Gastroesophageal sphincter (tissue), 4 donors: ENCODE data around the gene ADGRB2. TPM values are rescaled to one million over a fixed set of nuclear protein-coding genes. Genes with fewer than 3 reads are reported as not detected.

Experiments
- ATAC-seq: fragments of 150-250 bp; one replicate; pipeline ENCODE4 v1.9.1; 2016; ENCODE audit warnings: mild to moderate bottlenecking, moderate library complexity
- H3K27ac ChIP-seq, 4 donors: fragments of 200-600 bp; sonication (generic) in 3 of 4; 1 replicate in 3 of 4; 2 replicates in 1 of 4; pipeline ENCODE4 v1.5.1; 2016 to 2019
- H3K27me3 ChIP-seq: fragments of 200-600 bp; sonication (generic); one replicate; pipeline ENCODE4 v1.5.1; 2019
- H3K36me3 ChIP-seq, 2 donors: fragments of 200-600 bp; sonication (generic); one replicate each; pipeline ENCODE4 v1.5.1; 2019; ENCODE audit warnings: control low read depth in 1 of 2
- H3K4me1 ChIP-seq, 3 donors: fragments of 200-600 bp; sonication (generic); 1 replicate in 2 of 3; 2 replicates in 1 of 3; pipeline ENCODE4 v1.5.1; 2016 to 2019; ENCODE audit warnings: control low read depth in 2 of 3
- H3K4me3 ChIP-seq, 2 donors: fragments of 200-600 bp; sonication (generic); one replicate each; pipeline ENCODE4 v1.5.1; 2019; ENCODE audit warnings: mild to moderate bottlenecking in 1 of 2, moderate library complexity in 1 of 2
- H3K9me3 ChIP-seq, 3 donors: fragments of 200-600 bp; sonication (generic); one replicate each; pipeline ENCODE4 v1.5.1; 2017 to 2019; ENCODE audit warnings: control low read depth in 2 of 3
- CTCF ChIP-seq, 4 experiments: fragments of 200-600 bp in 2 of 4; fragments of 450-650 bp in 2 of 4; sonication (generic) in 1 of 4; IDR thresholded peaks; one replicate each; pipeline ENCODE4 v1.5.1; 2017 to 2019; ENCODE audit warnings: antibody characterized with exemption in 4 of 4, mild to moderate bottlenecking in 2 of 4, moderate library complexity in 2 of 4
- EP300 ChIP-seq: sonication (generic); formaldehyde crosslinking; IDR thresholded peaks from one replicate; pipeline ENCODE4 v1.6.1; 2017; ENCODE audit warnings: antibody characterized with exemption, mild to moderate bottlenecking
- POLR2A ChIP-seq, 2 donors: fragments of 450-650 bp; IDR thresholded peaks; one replicate each; pipeline ENCODE4 v1.6.1; 2017; ENCODE audit warnings: antibody characterized with exemption in 2 of 2, mild to moderate bottlenecking in 2 of 2, moderate library complexity in 1 of 2
- POLR2AphosphoS5 ChIP-seq: sonication (generic); formaldehyde crosslinking; IDR thresholded peaks from one replicate; pipeline ENCODE4 v1.6.1; 2017; ENCODE audit warnings: antibody characterized with exemption
- WGBS, 2 donors: methylation state at CpG; one replicate each; pipeline ENCODE4 v1.1.5; 2018; ENCODE audit warnings: low coverage in 1 of 2; 5-methylcytosine and 5-hydroxymethylcytosine counted together
- total RNA-seq, 4 donors: library from RNA; depleted of rRNA; stranded (reverse); fragments of >200 nt; gene quantifications; one replicate each; pipeline ENCODE4 v1.1.0, GENCODE V29; 2016

The ADGRB2 gene
- total RNA-seq, 4 donors from 2014 or later = 1.7 to 6.0 (median 3.2) TPM

- Histone ChIP-seq H3K36me3 (no peaks in the 10 kb centered on the region), H3K27me3 (peaks cover 32% of the 10 kb centered on the region), H3K27ac (no peak overlapping the region), H3K9me3 (no peaks in the 10 kb centered on the region), H3K4me1 (peaks cover 0 to 53% (median 32%) of the 10 kb centered on the region in 3 donors), H3K4me3 (no peak overlapping the region)
- 67 to 83% methylated on average over 1 of the region's 6 CpGs for WGBS, 2 donors
- no peak for ATAC-seq
- TF ChIP-seq POLR2AphosphoS5 = no peak
- no peak for TF ChIP-seq POLR2A (IDR thresholded peaks at IDR 0.05)
- no peak for TF ChIP-seq CTCF (IDR thresholded peaks at IDR 0.05)
- TF ChIP-seq EP300 = no peak
Observed at GRCh38 chr1:31765516-31765915, 1.4 kb upstream of the ADGRB2 start.

- no peaks in the 10 kb centered on the region for H3K9me3 ChIP-seq
- WGBS, 2 donors = 100% methylated on average over 1 of the region's 5 CpGs; no CpG with 5 or more reads in 1 of the 2 donors
Observed at GRCh38 chr1:31765041-31765467, 914 bp upstream of the ADGRB2 start.

GRCh38 chr1:31763671-31764311, 349 bp downstream of the ADGRB2 start:
- Histone ChIP-seq H3K4me1 (peaks cover 0 to 49% (median 32%) of the 10 kb centered on the region in 3 donors), H3K27ac (peak overlapping the region in 2 of 4 donors; percentile 17 to 68), H3K4me3 (peak overlapping the region; percentile 64 to 65), H3K36me3 (no peaks in the 10 kb centered on the region), H3K9me3 (no peaks in the 10 kb centered on the region), H3K27me3 (peaks cover 28% of the 10 kb centered on the region)
- TF ChIP-seq EP300 (no peak), CTCF (IDR thresholded peaks at IDR 0.05) (no peak), POLR2AphosphoS5 (no peak), POLR2A (IDR thresholded peaks at IDR 0.05) (no peak)
- WGBS, 2 donors = 0% methylated on average over 1 to 5 of the region's 93 CpGs
- peak; percentile 30 for ATAC-seq

More at GRCh38 chr1:31765041-31765467, 914 bp upstream of the ADGRB2 start:
- TF ChIP-seq POLR2AphosphoS5 (no peak), EP300 (no peak), CTCF (IDR thresholded peaks at IDR 0.05) (no peak), POLR2A (IDR thresholded peaks at IDR 0.05) (no peak)
- Histone ChIP-seq H3K27me3 (peaks cover 32% of the 10 kb centered on the region), H3K36me3 (no peaks in the 10 kb centered on the region), H3K4me1 (peaks cover 0 to 55% (median 32%) of the 10 kb centered on the region in 3 donors), H3K27ac (no peak overlapping the region), H3K4me3 (no peak overlapping the region)
- ATAC-seq = no peak

GRCh38 chr1:31762726-31763670, 1.1 kb downstream of the ADGRB2 start:
- peaks cover 0 to 49% (median 32%) of the 10 kb centered on the region in 3 donors for H3K4me1 ChIP-seq
- 0 to 1% methylated on average over 23 to 27 of the region's 60 CpGs for WGBS, 2 donors
- H3K27ac ChIP-seq = peak overlapping the region in 1 of 4 donors; percentile 68
- H3K4me3 ChIP-seq = peak overlapping the region; percentile 64 to 65
- H3K36me3 ChIP-seq = no peaks in the 10 kb centered on the region
- no peaks in the 10 kb centered on the region for H3K9me3 ChIP-seq
- TF ChIP-seq CTCF (IDR thresholded peaks at IDR 0.05) (peak in 3 of 4 experiments; percentile 62 to 85 (median 63)), POLR2A (IDR thresholded peaks at IDR 0.05) (no peak), EP300 (no peak), POLR2AphosphoS5 (no peak)
- peaks cover 28% of the 10 kb centered on the region for H3K27me3 ChIP-seq
- ATAC-seq = peak; percentile 38
